HepG2 (cell line): ENCODE measurements around the gene PPP2R2C. TPM values are rescaled to one million over a fixed set of nuclear protein-coding genes. Genes with fewer than 3 reads are reported as not detected.

Experiments
- ARNT2 ChIP-seq: sonication (generic); formaldehyde crosslinking; IDR thresholded peaks from 2 replicates; pipeline ENCODE4 v1.8.0; 2022; ENCODE audit warnings: mild to moderate bottlenecking, low read depth, missing genetic modification reagents, moderate library complexity
- CENPT ChIP-seq: sonication (generic); formaldehyde crosslinking; IDR thresholded peaks from 2 replicates; pipeline ENCODE4 v1.8.0; 2022; ENCODE audit warnings: low read depth, mild to moderate bottlenecking, moderate library complexity, missing genetic modification reagents
- EP300 ChIP-seq, 3 experiments: sonication (generic) in 1 of 3; formaldehyde crosslinking in 1 of 3; IDR thresholded peaks; 2 replicates each; pipeline versions ENCODE4 v1.5.1 to v1.6.1; 2011 to 2020; ENCODE audit warnings: low read depth in 2 of 3, low read length in 2 of 3, borderline replicate concordance in 1 of 3, improper control_type of control experiment in 1 of 3, mild to moderate bottlenecking in 1 of 3, missing genetic modification reagents in 1 of 3, moderate library complexity in 1 of 3
- GABPB1 ChIP-seq: IDR thresholded peaks from 2 replicates; pipeline ENCODE4 v1.6.1; 2016; ENCODE audit warnings: mild to moderate bottlenecking, missing genetic modification reagents, moderate library complexity, missing compliant biosample characterization
- HOXA3 ChIP-seq: sonication (generic); formaldehyde crosslinking; IDR thresholded peaks from 2 replicates; pipeline ENCODE4 v1.5.0; 2020; ENCODE audit warnings: missing genetic modification reagents
- HOXA7 ChIP-seq: sonication (generic); formaldehyde crosslinking; IDR thresholded peaks from 2 replicates; pipeline ENCODE4 v1.8.1; 2022; ENCODE audit warnings: mild to moderate bottlenecking, missing genetic modification reagents, moderate library complexity
- NFE2L2 ChIP-seq: fragments of 150-350 bp; IDR thresholded peaks from 2 replicates; pipeline ENCODE4 v1.6.1; 2014; ENCODE audit warnings: low read length
- NR1H2 ChIP-seq: sonication (generic); formaldehyde crosslinking; IDR thresholded peaks from 2 replicates; pipeline ENCODE4 v1.8.1; 2022; ENCODE audit warnings: low read depth, missing genetic modification reagents, borderline replicate concordance
- PCBP2 ChIP-seq: fragments of 200-400 bp; formaldehyde crosslinking; optimal IDR thresholded peaks from 2 replicates; pipeline ENCODE3; 2018; ENCODE audit warnings: low read length, low read depth; ENCODE audit not compliant: poor library complexity, severe bottlenecking
- PRDM4 ChIP-seq: sonication (generic); formaldehyde crosslinking; IDR thresholded peaks from 2 replicates; pipeline ENCODE4 v1.9.0; 2021; ENCODE audit warnings: missing genetic modification reagents, borderline replicate concordance
- TARDBP ChIP-seq: sonication (generic); formaldehyde crosslinking; IDR thresholded peaks from 2 replicates; pipeline ENCODE4 v1.8.0; 2022; ENCODE audit warnings: mild to moderate bottlenecking, missing genetic modification reagents
- ZMYM3 ChIP-seq: sonication (generic); formaldehyde crosslinking; IDR thresholded peaks from 2 replicates; pipeline ENCODE4 v1.5.1; 2020; ENCODE audit warnings: mild to moderate bottlenecking, missing genetic modification reagents
- ZNF296 ChIP-seq: sonication (generic); formaldehyde crosslinking; conservative IDR thresholded peaks from 2 replicates; pipeline ENCODE4 v1.5.0; 2020; ENCODE audit warnings: mild to moderate bottlenecking, missing genetic modification reagents
- ZNF326 ChIP-seq: sonication (generic); formaldehyde crosslinking; IDR thresholded peaks from 2 replicates; pipeline ENCODE4 v1.4.0; 2020; ENCODE audit warnings: missing genetic modification reagents, borderline replicate concordance
- ZNF382 ChIP-seq: sonication (generic); formaldehyde crosslinking; IDR thresholded peaks from 2 replicates; pipeline ENCODE4 v1.5.0; 2020; ENCODE audit warnings: missing genetic modification reagents, mild to moderate bottlenecking, borderline replicate concordance
- ZNF512B ChIP-seq: sonication (generic); formaldehyde crosslinking; IDR thresholded peaks from 2 replicates; pipeline ENCODE4 v1.5.1; 2020; ENCODE audit warnings: missing genetic modification reagents, mild to moderate bottlenecking, borderline replicate concordance
- ZNF567 ChIP-seq: sonication (generic); formaldehyde crosslinking; IDR thresholded peaks from 2 replicates; pipeline ENCODE4 v1.8.1; 2023; ENCODE audit warnings: mild to moderate bottlenecking, missing genetic modification reagents, borderline replicate concordance
- ZNF782 ChIP-seq: sonication (generic); formaldehyde crosslinking; IDR thresholded peaks from 2 replicates; pipeline ENCODE4 v1.4.0; 2020; ENCODE audit warnings: missing genetic modification reagents, mild to moderate bottlenecking, borderline replicate concordance
- ZSCAN20 ChIP-seq: sonication (generic); formaldehyde crosslinking; IDR thresholded peaks from 2 replicates; pipeline ENCODE4 v1.4.0; 2020; ENCODE audit warnings: missing genetic modification reagents, mild to moderate bottlenecking, borderline replicate concordance
- polyA plus RNA-seq, 8 experiments: library from polyadenylated mRNA; depleted of rRNA in 3 of 8; stranded (reverse) in 7 of 8; unstranded in 1 of 8; fragments of >200 nt; fragmentation: Illumina TruSeq in 4 of 8; extraction: Trizol in 4 of 8; gene quantifications; 2 replicates each; pipeline versions ENCODE4 v1.2.1 to v1.2.3, GENCODE V29; 2011 to 2016; ENCODE audit warnings: low read depth in 4 of 8, missing spikeins in 1 of 8, mixed read lengths in 1 of 8; ENCODE audit not compliant: insufficient read depth in 1 of 8
- total RNA-seq, 5 experiments: library from RNA; depleted of rRNA; stranded (reverse); fragments of >200 nt; fragmentation: Illumina TruSeq; extraction: Trizol; gene quantifications; 2 replicates each; pipeline ENCODE4 v1.2.3, GENCODE V29; 2016; ENCODE audit warnings: low read depth in 1 of 5
- TF ChIP-seq, protein P1 (sequence below): fragments of 450-650 bp; IDR thresholded peaks from 2 replicates; pipeline ENCODE4 v1.6.1; 2017; ENCODE audit warnings: mild to moderate bottlenecking

The PPP2R2C gene
- total and polyA plus RNA-seq, 2 of the 13 experiments (the other 11 are each of a cell fraction or from before 2014, with no cell fraction given) = 0.60 to 8.6 TPM

GRCh38 chr4:6329478-6330383 is 142.7 kb downstream of the PPP2R2C start (continued):
- TF ChIP-seq EP300 (IDR thresholded peaks at IDR 0.05; ENCODE audit: low read depth in 2 of 2, low read length in 2 of 2) (peak in 1 of 2 experiments; percentile 27; a peak in 1 of 4 replicates), EP300 (CRISPR knock-in tag; IDR thresholded peaks at IDR 0.05; ENCODE audit: borderline replicate concordance) (no peak), ARNT2 (CRISPR knock-in tag) (no peak), ZNF296 (CRISPR knock-in tag) (no peak), NR1H2 (CRISPR knock-in tag) (no peak), ZNF567 (CRISPR knock-in tag) (no peak), HOXA3 (CRISPR knock-in tag) (peak; percentile 46; the same call in 1 of the 2 replicates), ZNF782 (0 out of 2 replicates have a peak, but pooled peaks have one; percentile 45), ZNF512B (CRISPR knock-in tag) (no peak; the same call in 1 of the 2 replicates), ZNF326 (CRISPR knock-in tag) (no peak), PRDM4 (CRISPR knock-in tag) (no peak), GABPB1 (CRISPR knock-in tag) (no peak), TARDBP (0 out of 2 replicates have a peak, but pooled peaks have one; percentile 42), NFE2L2 (no peak), HOXA7 (no peak), ZNF382 (CRISPR knock-in tag) (no peak), ZMYM3 (0 out of 2 replicates have a peak, but pooled peaks have one; percentile 49), PCBP2 (no peak), ZSCAN20 (CRISPR knock-in tag) (no peak), CENPT (no peak)
- TF ChIP-seq, protein P1, sequence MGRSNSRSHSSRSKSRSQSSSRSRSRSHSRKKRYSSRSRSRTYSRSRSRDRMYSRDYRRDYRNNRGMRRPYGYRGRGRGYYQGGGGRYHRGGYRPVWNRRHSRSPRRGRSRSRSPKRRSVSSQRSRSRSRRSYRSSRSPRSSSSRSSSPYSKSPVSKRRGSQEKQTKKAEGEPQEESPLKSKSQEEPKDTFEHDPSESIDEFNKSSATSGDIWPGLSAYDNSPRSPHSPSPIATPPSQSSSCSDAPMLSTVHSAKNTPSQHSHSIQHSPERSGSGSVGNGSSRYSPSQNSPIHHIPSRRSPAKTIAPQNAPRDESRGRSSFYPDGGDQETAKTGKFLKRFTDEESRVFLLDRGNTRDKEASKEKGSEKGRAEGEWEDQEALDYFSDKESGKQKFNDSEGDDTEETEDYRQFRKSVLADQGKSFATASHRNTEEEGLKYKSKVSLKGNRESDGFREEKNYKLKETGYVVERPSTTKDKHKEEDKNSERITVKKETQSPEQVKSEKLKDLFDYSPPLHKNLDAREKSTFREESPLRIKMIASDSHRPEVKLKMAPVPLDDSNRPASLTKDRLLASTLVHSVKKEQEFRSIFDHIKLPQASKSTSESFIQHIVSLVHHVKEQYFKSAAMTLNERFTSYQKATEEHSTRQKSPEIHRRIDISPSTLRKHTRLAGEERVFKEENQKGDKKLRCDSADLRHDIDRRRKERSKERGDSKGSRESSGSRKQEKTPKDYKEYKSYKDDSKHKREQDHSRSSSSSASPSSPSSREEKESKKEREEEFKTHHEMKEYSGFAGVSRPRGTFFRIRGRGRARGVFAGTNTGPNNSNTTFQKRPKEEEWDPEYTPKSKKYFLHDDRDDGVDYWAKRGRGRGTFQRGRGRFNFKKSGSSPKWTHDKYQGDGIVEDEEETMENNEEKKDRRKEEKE = no peak
